OCI-LY7 (cell line): ENCODE results near the gene ZMYM1.

Source experiments
- EZH2phosphoT487 ChIP-seq: fragments of 200-600 bp; sonication (generic); IDR thresholded peaks from 2 replicates; pipeline ENCODE4 v1.6.1; 2018; ENCODE audit warnings: low read depth, borderline replicate concordance, mild to moderate bottlenecking, mixed run types, antibody characterized with exemption, low read length, moderate library complexity, mixed read lengths
- TF ChIP-seq, protein P1 (sequence below): fragments of 200-600 bp; sonication (generic); conservative IDR thresholded peaks from 2 replicates; pipeline ENCODE4 v1.5.1; 2014; ENCODE audit warnings: mild to moderate bottlenecking, antibody characterized with exemption, low read length, moderate library complexity, mixed read lengths

DNA sequence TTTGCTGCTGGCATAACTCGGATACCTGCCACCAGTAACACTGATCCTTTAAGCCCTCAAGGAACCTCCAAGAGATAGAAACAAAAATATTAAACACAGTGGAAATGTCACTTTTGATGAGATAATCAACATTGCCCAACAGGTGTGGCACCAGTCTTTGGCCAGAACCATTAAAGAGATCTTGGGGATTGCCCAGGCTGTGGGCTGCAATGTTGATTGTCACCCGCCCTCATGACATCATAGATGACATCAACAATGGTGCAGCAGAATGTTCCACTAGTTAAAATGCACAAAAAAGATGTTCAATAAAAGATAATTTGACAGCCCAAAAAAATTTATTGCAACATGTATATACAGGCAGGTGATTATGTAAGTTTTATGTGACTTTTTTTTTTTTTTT lies 20.2 kb upstream of the ZMYM1 start:
- TF ChIP-seq, protein P1, sequence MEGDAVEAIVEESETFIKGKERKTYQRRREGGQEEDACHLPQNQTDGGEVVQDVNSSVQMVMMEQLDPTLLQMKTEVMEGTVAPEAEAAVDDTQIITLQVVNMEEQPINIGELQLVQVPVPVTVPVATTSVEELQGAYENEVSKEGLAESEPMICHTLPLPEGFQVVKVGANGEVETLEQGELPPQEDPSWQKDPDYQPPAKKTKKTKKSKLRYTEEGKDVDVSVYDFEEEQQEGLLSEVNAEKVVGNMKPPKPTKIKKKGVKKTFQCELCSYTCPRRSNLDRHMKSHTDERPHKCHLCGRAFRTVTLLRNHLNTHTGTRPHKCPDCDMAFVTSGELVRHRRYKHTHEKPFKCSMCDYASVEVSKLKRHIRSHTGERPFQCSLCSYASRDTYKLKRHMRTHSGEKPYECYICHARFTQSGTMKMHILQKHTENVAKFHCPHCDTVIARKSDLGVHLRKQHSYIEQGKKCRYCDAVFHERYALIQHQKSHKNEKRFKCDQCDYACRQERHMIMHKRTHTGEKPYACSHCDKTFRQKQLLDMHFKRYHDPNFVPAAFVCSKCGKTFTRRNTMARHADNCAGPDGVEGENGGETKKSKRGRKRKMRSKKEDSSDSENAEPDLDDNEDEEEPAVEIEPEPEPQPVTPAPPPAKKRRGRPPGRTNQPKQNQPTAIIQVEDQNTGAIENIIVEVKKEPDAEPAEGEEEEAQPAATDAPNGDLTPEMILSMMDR, result no peak
- no peak for TF ChIP-seq EZH2phosphoT487
